GM10266 (cell line): ENCODE results near the gene DPCD.
"Not testable (repeated sequence)": the region's sequence is repeated elsewhere in the genome, so short reads cannot be mapped to it uniquely, and the experiment has no call there.

Source experiments
- DNase-seq: peaks from one replicate; pipeline ENCODE4 v3.0.0; 2012; ENCODE audit errors: extremely low spot score
- TF ChIP-seq, protein P1 (sequence below): IDR thresholded peaks from 2 replicates; pipeline ENCODE4 v1.5.1; 2012; ENCODE audit warnings: mild to moderate bottlenecking, low read depth; ENCODE audit not compliant: control insufficient read depth, insufficient read depth; ENCODE audit errors: missing control alignments

The DPCD gene

DNA sequence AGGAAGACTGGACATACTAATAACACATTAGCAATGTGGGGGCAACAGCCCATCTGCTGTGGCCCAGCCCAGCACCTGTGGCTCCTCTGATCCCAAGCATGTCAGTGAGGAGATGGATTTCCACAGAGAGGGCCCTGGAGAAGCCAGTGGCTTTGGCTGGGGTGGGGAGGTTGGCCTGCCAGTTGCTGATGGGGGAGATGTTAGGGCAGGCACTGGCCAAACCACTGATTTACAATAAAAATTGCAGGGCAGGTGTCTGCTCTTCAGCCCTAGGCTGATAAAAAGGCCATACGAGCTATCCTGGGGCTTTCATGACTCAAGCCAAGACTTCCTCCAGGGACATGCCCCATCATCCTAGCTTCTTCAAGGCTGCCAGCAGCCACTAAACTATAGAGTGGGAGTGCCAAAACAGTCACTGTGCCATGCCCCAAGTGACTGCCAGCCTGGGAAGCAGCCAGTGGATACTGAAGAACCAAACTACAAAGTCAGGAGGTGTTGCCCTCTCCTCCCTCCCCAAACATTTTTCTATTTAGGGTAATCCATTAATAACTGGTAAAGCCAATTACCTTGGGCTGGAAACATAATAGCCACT, 37.8 kb downstream of the DPCD start:
- DNase-seq: no peak
- TF ChIP-seq, protein P1, sequence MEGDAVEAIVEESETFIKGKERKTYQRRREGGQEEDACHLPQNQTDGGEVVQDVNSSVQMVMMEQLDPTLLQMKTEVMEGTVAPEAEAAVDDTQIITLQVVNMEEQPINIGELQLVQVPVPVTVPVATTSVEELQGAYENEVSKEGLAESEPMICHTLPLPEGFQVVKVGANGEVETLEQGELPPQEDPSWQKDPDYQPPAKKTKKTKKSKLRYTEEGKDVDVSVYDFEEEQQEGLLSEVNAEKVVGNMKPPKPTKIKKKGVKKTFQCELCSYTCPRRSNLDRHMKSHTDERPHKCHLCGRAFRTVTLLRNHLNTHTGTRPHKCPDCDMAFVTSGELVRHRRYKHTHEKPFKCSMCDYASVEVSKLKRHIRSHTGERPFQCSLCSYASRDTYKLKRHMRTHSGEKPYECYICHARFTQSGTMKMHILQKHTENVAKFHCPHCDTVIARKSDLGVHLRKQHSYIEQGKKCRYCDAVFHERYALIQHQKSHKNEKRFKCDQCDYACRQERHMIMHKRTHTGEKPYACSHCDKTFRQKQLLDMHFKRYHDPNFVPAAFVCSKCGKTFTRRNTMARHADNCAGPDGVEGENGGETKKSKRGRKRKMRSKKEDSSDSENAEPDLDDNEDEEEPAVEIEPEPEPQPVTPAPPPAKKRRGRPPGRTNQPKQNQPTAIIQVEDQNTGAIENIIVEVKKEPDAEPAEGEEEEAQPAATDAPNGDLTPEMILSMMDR: no peak

DNA sequence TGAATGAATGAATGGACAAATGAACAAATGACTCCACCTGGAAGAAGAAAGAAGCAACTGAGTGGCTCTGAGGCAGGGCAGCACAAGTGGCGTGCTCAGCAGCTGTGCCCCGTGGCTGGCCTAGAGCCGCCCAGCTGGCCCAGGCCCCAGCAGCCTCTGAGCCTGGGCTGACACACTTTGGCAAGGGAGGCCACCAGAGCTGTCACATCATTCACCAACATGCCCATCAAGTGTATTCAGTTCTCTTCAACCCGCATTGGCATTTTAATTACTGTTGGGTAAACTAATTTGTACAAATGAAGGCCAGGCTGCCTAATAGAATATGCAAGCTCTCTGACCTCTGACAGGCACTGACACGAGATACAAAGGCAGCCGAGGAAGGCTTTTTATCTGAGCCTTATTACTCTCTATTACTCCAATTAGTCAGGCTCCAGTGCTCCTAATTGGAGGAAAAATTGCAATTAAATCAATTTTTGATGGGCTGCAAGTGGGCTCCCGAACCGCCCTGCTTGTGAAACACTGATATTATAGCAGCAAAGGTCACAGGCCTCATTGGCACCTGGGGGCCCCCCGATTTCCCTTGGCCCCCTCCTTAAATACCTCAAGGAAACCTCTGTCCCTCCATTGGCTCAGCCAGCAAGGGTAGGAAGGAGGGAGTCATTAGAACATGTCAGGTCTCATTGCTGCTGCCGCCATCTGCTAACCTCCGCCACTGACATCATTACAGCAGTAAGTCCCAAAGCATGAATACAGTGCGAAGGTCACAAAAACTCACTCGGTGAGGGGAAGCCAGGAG, 41.9 kb downstream of the DPCD start:
- DNase-seq: no peak
- TF ChIP-seq, protein P1: no peak

DNA sequence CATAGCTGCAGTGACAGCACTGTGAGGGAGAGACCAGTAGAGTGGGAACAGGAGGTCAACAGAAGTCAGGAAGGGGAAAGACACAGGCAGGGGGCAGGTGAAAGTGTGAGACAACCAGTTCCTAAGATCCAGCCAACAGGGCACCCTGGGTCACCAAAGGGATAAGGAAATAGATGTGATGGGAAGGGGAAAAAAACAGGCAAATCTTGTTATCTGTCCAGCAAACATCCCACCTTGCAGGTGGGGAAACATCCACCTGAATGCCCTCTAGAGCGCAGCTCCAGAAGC, 42.5 kb downstream of the DPCD start:
- TF ChIP-seq, protein P1: no peak
- DNase-seq: no peak

DNA sequence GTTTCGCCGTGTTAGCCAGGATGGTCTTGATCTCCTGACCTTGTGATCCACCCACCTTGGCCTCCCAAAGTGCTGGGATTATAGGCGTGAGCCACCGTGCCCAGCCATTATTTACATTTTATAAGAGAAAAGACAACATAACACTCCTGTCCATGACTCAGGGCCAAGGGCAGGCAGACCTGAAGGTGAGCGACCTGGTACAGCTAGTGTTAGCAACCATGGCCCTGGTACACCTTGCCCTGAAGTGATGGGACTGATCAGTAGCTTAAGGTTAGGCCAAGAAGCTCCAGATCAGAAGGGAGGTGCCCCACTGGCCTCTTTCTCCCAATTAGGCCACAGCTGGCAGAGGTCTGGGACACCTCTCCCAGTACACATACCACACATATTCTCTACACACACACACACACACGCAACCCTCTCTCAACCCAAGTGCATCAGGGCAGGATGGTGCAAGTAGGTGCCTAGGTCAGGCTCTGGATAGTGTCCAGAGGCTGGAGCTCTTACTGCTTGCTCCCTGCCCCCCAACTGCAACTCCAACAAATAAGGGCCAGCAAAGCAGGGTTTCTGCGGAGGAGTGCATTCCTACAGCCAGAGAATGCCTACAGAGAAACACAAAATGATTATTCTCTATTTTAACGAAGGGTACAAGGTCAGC, 43.8 kb downstream of the DPCD start:
- TF ChIP-seq, protein P1: no peak

DNA sequence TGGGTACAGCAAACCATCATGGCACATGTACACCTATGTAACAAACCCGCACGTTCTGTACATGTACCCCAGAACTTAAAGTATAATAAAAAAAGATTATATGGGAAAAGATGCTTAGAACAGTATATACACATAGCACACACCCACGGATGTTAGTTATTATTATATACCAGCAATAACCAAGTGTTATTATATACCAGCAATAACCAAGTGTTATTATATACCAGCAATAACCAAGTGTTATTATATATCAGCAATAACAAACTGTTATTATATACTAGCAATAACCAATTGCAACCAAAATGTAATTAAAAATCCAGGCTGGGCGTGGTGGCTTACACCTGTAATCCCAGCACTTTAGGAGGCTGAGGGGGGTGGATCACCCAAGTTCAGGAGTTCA, 45.4 kb downstream of the DPCD start:
- DNase-seq: not testable (repeated sequence)

More for the DNA sequence above, 43.8 kb downstream of the DPCD start:
- DNase-seq: no peak

DNA sequence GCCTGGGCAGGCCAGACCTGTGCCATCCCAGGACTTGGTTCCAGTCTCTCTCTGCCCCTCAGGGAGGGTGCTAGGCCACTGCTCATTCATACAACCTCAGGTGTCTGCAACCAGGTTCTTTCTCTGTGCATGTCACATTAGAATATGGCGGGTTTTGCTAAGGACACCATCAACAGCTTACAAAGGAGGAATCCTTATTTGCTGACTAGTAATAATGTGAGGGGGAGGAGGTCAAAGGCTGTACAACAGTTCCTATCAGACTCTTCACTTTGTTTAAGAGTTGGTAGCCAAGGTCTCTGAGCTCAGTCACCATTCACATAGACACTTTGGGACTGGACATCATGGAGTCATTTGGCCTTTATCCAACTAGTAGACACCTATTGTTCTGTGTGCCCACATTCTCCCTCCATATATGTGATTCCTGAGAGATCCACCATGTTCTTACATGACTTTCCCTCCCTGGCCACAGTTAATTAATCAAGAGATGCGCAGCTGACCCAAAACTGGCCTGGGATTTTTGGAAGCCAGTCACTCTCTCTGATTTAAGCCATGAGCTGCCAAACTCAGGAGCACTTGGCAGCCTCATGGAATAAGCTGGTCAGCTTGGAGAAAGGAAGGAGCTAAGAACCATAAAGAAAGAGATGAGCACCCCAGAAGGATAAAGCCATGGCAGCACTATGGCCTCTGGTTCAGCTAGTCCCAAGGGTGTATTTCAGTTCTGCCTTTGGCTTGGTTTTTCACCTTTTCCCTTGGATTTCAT, 51.2 kb downstream of the DPCD start:
- DNase-seq: no peak
- TF ChIP-seq, protein P1: no peak

DNA sequence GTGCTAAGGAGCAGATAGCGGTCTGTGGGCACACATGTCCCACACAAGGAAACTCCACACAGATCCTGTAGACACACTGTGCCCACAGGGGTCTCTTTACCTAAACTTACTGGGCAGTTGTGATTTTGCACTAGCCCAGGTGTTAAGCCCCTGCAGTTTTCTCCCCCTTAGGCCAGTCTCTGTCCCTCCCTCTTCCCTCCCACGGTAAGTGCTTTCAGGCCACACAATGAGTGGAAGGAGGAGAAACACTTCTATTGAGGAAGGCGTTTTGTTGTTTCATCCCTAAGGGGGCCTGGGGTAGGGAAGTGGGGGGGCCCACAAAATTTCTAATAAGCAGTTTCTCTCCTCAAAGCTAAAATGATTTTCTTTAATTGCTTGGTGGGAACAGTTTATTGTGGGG, 55.4 kb downstream of the DPCD start:
- TF ChIP-seq, protein P1: no peak
- DNase-seq: no peak
